SK-N-MC (cell line): ENCODE data around the gene KRTAP29-1.
"Not testable (repeated sequence)": the region's sequence is repeated elsewhere in the genome, so short reads cannot be mapped to it uniquely, and the experiment has no call there.

Experiments
- DNase-seq: peaks from one replicate; pipeline ENCODE4 v3.0.0-alpha.2; 2011; ENCODE audit warnings: low read depth, low spot score
- H3K27ac ChIP-seq: fragments of 200-600 bp; sonication (generic); 2 replicates; pipeline ENCODE4 v1.5.1; 2016; ENCODE audit warnings: mixed run types
- H3K36me3 ChIP-seq: fragments of 200-600 bp; sonication (generic); 2 replicates; pipeline ENCODE4 v1.6.1; 2017; ENCODE audit warnings: antibody characterized with exemption, low read length, mixed read lengths; ENCODE audit not compliant: insufficient read depth
- H3K4me3 ChIP-seq: fragments of 200-600 bp; sonication (generic); 2 replicates; pipeline ENCODE4 v1.5.1; 2016
- H3K9ac ChIP-seq: fragments of 200-600 bp; sonication (generic); 2 replicates; pipeline ENCODE4 v1.8.0; 2017; ENCODE audit warnings: mixed run types, mixed read lengths; ENCODE audit not compliant: insufficient read length
- H3K9me3 ChIP-seq: fragments of 200-600 bp; sonication (generic); 2 replicates; pipeline ENCODE4 v1.6.1; 2017; ENCODE audit warnings: low read depth, mild to moderate bottlenecking, antibody characterized with exemption, low read length, moderate library complexity, mixed read lengths
- EZH2 ChIP-seq: fragments of 200-600 bp; sonication (generic); IDR thresholded peaks from one replicate; pipeline ENCODE4 v1.6.1; 2017; ENCODE audit warnings: antibody characterized with exemption
- FOXP2 ChIP-seq: optimal IDR thresholded peaks from 2 replicates; pipeline ENCODE3; 2011; ENCODE audit warnings: mild to moderate bottlenecking, moderate library complexity; ENCODE audit not compliant: insufficient read depth; ENCODE audit errors: extremely low read length, control extremely low read depth
- POLR2AphosphoS5 ChIP-seq: IDR thresholded peaks from 2 replicates; pipeline ENCODE4 v1.6.1; 2012; ENCODE audit warnings: mild to moderate bottlenecking, low read depth, low read length, borderline replicate concordance

Gene KRTAP29-1, protein sequence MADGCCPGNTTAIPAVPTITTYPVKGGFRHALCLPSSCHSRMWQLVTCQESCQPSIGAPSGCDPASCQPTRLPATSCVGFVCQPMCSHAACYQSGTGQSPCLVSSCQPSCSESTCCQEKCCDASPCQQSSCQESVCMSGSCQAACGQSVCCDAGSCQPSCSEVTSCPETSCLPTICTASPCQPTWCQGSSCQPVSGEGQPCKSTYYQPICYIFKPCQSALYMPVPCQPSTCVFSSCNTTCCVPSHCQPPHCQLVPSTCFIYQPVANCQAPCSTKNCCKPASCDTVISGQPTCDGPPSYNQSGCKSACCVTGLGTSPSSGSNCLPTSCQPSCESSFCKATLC

DNA sequence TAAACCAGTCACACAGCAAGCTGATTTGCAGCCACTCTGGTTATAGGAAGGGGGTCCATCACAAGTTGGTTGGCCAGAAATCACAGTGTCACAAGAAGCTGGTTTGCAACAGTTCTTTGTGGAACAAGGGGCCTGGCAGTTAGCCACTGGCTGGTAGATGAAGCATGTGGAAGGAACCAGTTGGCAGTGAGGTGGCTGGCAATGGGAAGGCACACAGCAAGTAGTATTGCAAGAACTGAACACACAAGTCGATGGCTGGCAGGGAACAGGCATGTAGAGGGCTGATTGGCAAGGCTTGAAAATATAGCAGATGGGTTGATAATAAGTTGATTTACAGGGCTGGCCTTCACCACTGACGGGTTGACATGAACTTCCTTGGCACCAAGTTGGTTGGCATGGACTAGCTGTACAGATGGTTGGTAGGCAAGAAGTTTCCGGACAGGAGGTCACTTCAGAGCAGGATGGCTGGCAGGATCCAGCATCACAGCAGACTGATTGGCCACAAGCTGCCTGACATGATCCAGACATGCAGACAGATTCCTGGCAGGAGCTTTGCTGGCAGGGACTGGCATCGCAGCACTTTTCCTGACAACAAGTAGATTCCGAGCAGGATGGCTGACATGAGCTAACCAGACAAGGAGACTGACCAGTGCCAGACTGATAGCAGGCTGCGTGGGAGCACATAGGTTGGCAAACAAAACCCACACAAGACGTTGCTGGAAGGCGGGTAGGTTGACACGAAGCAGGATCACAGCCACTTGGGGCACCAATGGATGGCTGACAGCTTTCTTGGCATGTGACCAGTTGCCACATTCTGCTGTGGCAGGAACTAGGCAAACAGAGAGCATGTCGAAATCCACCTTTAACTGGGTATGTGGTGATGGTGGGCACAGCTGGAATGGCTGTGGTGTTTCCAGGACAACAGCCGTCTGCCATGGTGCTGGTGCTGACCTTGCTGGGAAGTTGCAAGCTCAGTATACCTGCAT, at the start of gene KRTAP29-1:
Gene KRTAP29-1, minus strand, starts transcription at position 936 of the 986 bp plus-strand sequence. Its CDS starts 0 bp downstream, at position 936.
- DNase-seq: no peak
- Histone ChIP-seq H3K9ac (no peak within 1 kb of the TSS), H3K9me3 (no peaks in the 10 kb centered on the region), H3K4me3 (no peak within 1 kb of the TSS), H3K27ac (no peak within 1 kb of the TSS), H3K36me3 (no peaks in the 10 kb centered on the region)
- no peak for TF ChIP-seq POLR2AphosphoS5
- no peak for TF ChIP-seq FOXP2
- TF ChIP-seq EZH2: no peak

GRCh38 chr17:41351177-41351576, 48.5 kb upstream of the KRTAP29-1 start:
- Histone ChIP-seq H3K9me3 (no peaks in the 10 kb centered on the region), H3K36me3 (no peaks in the 10 kb centered on the region), H3K9ac (no peak overlapping the region), H3K4me3 (no peak overlapping the region), H3K27ac (no peak overlapping the region)
- TF ChIP-seq EZH2 (no peak), POLR2AphosphoS5 (no peak), FOXP2 (no peak)
- DNase-seq: no peak

GRCh38 chr17:41350381-41350878, 47.8 kb upstream of the KRTAP29-1 start, which contains the start of gene KRT33A:
KRT33A (minus strand) TSS chr17:41350828; CDS start chr17:41350767, 61 bp downstream.
- not testable (repeated sequence) for H3K27ac ChIP-seq, H3K9ac ChIP-seq, H3K36me3 ChIP-seq, H3K9me3 ChIP-seq, H3K4me3 ChIP-seq, DNase-seq

DNA sequence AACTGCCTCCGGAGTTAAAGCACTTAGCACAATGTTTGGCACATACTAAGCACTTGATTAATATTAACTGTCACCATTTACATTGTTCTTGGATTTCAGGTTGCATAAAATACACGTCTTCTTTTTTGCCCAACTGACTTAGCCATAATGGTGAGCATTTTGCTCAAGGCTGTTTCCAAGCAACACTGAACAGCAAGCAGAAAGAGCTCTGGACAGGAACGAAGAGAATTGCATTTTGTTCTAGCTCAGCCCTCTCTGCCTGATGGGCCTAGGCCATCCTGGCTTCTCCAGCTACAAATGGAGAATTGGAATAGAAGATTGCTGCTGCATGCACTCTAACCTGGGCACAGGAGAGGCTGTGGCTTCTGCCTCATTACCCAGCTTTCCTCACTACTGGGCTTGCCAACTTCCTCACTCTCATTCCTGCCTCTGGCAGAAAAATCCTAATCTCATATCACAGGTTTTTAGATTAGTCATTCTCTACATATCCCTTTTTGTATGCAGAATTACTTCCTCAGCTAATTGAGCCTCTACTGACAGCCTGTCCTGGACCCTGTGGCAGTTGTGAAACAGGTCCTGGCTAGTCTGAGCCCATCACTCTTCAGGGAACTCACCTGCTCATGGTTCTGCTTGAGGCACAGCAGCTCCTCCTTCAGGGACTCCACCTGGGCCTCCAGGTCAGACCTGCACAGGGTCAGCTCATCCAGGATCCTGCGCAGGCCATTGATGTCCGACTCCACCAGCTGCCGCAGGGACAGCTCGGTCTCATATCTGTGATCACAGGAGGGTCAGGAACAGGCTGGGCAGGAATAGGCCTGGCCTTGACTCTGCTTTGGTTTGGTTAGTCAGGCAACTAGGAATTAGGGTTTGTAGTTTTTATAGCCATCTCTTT, 45.5 kb upstream of the KRTAP29-1 start:
- no peak for DNase-seq
- TF ChIP-seq POLR2AphosphoS5: no peak
- TF ChIP-seq EZH2: no peak
- no peak for TF ChIP-seq FOXP2
- Histone ChIP-seq H3K9me3 (no peaks in the 10 kb centered on the region), H3K27ac (no peak overlapping the region), H3K9ac (no peak overlapping the region), H3K4me3 (no peak overlapping the region), H3K36me3 (no peaks in the 10 kb centered on the region)

DNA sequence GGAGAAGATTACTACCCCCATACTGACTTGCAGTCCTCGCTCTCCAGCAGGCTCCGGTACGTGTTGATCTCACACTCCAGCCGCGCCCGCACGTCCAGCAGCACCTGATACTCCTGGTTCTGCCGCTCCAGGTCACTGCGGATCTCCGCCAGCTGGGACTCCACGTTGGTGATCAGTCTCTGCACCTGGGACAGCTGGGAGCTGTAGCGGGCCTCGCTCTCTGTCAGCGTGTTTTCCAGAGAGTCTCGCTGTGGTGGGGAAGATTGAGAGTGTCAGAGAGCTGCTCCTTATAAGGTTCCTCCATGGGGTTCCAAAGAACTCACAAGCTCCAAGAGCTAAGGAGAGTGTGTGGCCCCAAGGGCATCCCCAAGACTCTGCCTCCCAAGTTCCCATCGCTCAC, 43.8 kb upstream of the KRTAP29-1 start:
- not testable (repeated sequence) for H3K4me3 ChIP-seq, H3K27ac ChIP-seq, H3K36me3 ChIP-seq

DNA sequence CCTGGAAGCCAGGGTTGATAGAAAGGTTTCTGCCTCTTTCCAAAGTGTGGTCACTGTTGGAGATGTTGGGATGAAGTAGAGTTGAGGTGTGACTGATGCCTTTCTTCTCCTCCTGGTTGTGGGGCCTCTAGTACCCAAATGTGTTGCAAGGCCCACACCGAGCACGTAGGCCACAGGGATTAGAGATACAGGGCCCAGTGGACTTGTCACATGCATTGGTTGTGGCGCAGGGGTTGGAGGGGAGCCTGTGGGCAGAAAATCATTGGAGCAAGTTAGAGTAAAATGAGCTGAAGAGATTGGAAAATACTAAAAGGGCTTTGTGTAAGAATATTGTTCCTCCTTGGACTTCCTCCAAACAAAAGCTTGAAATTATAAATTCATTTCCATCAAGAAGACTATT, 43.3 kb upstream of the KRTAP29-1 start:
- Histone ChIP-seq H3K9me3 (no peaks in the 10 kb centered on the region; the same call in 1 of the 2 replicates), H3K4me3 (no peak overlapping the region), H3K36me3 (no peaks in the 10 kb centered on the region), H3K9ac (no peak overlapping the region), H3K27ac (no peak overlapping the region)
- TF ChIP-seq FOXP2 (no peak), EZH2 (no peak), POLR2AphosphoS5 (no peak)
- no peak for DNase-seq

More for the DNA sequence above, 43.8 kb upstream of the KRTAP29-1 start:
- H3K9ac ChIP-seq, DNase-seq, H3K9me3 ChIP-seq: not testable (repeated sequence)

- no peak for TF ChIP-seq EZH2
- no peak for TF ChIP-seq POLR2AphosphoS5
- DNase-seq: no peak
- no peak overlapping the region for H3K4me3 ChIP-seq
Measured at GRCh38 chr17:41343029-41343428, 40.4 kb upstream of the KRTAP29-1 start.

More at GRCh38 chr17:41343029-41343428, 40.4 kb upstream of the KRTAP29-1 start:
- Histone ChIP-seq H3K9me3 (no peaks in the 10 kb centered on the region; the same call in 1 of the 2 replicates), H3K36me3 (no peaks in the 10 kb centered on the region), H3K27ac (no peak overlapping the region), H3K9ac (no peak overlapping the region)
